A673 (cell line): ENCODE results near the gene MAP4K4. TPM values are rescaled to one million over a fixed set of nuclear protein-coding genes. Genes with fewer than 3 reads are reported as not detected.
"Not testable (repeated sequence)": the region's sequence is repeated elsewhere in the genome, so short reads cannot be mapped to it uniquely, and the experiment has no call there.

ENCODE experiments used
- BruUV-seq: library from RNA; stranded (reverse); fragments of 400-500 nt; replicated peaks from 2 replicates; lab custom pipeline; 2021; lab: Mats Ljungman, UMichigan
- CTCF ChIA-PET: fragments of 300-600 bp; sonication (Branson Sonifier 250); formaldehyde crosslinking; loops from one replicate; lab custom pipeline; 2022; ENCODE audit warnings: antibody characterized with exemption; lab: Charles Lee
- POLR2A ChIA-PET: fragments of 300-600 bp; sonication (Branson Sonifier 250); formaldehyde crosslinking; loops from one replicate; lab custom pipeline; 2022; ENCODE audit warnings: antibody characterized with exemption; ENCODE audit not compliant: low non-redundant PET; lab: Charles Lee
- DNase-seq: peaks from one replicate; pipeline ENCODE4 v3.0.0-alpha.2; 2015; ENCODE audit warnings: low spot score
- H3K27ac ChIP-seq: fragments of 200-600 bp; sonication (generic); 2 replicates; pipeline ENCODE4 v1.5.1; 2016; ENCODE audit warnings: mixed run types, low read depth, mild to moderate bottlenecking, mixed read lengths, antibody characterized with exemption, low read length; ENCODE audit not compliant: poor library complexity, severe bottlenecking
- H3K27me3 ChIP-seq: fragments of 200-600 bp; sonication (generic); replicated peaks from 2 replicates; pipeline ENCODE4 v1.6.1; 2017; ENCODE audit warnings: mixed run types, low read depth, mild to moderate bottlenecking, mixed read lengths, antibody characterized with exemption, low read length; ENCODE audit not compliant: insufficient read depth, poor library complexity
- H3K36me3 ChIP-seq: fragments of 200-600 bp; sonication (generic); 2 replicates; pipeline ENCODE4 v1.6.1; 2016; ENCODE audit warnings: mixed run types, mild to moderate bottlenecking, mixed read lengths, antibody characterized with exemption, low read length; ENCODE audit not compliant: insufficient read depth, poor library complexity, severe bottlenecking
- H3K4me1 ChIP-seq: fragments of 200-600 bp; sonication (generic); 2 replicates; pipeline ENCODE4 v1.6.1; 2017; ENCODE audit warnings: mixed run types, mild to moderate bottlenecking, mixed read lengths, antibody characterized with exemption, low read length; ENCODE audit not compliant: insufficient read depth, poor library complexity, severe bottlenecking
- H3K4me3 ChIP-seq: fragments of 200-600 bp; sonication (generic); 2 replicates; pipeline ENCODE4 v1.5.1; 2016; ENCODE audit warnings: low read depth, mixed run types, mild to moderate bottlenecking, mixed read lengths, low read length; ENCODE audit not compliant: poor library complexity, severe bottlenecking
- H3K9me3 ChIP-seq: fragments of 200-600 bp; sonication (generic); 2 replicates; pipeline ENCODE4 v1.6.1; 2016; ENCODE audit warnings: mixed run types, low read depth, mild to moderate bottlenecking, mixed read lengths, antibody characterized with exemption, low read length; ENCODE audit not compliant: poor library complexity, severe bottlenecking
- CTCF ChIP-seq: fragments of 300-800, 200-600 bp; sonication (generic); conservative IDR thresholded peaks from 2 replicates; pipeline ENCODE4 v1.5.1; 2017; ENCODE audit warnings: low read depth, mild to moderate bottlenecking, antibody characterized with exemption, low read length, moderate library complexity, mixed read lengths
- EZH2 ChIP-seq: fragments of 200-600 bp; sonication (generic); IDR thresholded peaks from 2 replicates; pipeline ENCODE4 v1.6.1; 2017; ENCODE audit warnings: borderline replicate concordance, low read depth, mild to moderate bottlenecking, mixed read lengths, antibody characterized with exemption, low read length; ENCODE audit not compliant: poor library complexity, severe bottlenecking
- intact Hi-C: fragments of 100-400 bp; cut with micrococcal nuclease; formaldehyde crosslinking; loops from one replicate; pipeline ENCODE4 v1.10.0; 2022; ENCODE audit not compliant: unreplicated experiment
- total RNA-seq: library from RNA; stranded (reverse); gene quantifications from 2 replicates; pipeline ENCODE4 v1.2.3, GENCODE V29; 2021

Gene MAP4K4
- total RNA-seq, 1 experiment from 2014 or later: 157 TPM

- CTCF ChIA-PET: no interaction called here
- Histone ChIP-seq H3K4me3 (no peak overlapping the region), H3K27ac (no peak overlapping the region), H3K27me3 (no peaks in the 10 kb centered on the region), H3K9me3 (no peaks in the 10 kb centered on the region), H3K4me1 (no peaks in the 10 kb centered on the region), H3K36me3 (no peaks in the 10 kb centered on the region)
- POLR2A ChIA-PET: no interaction called here
- DNase-seq: no peak
- intact Hi-C loops: no loop called here
- no TSS peak for BruUV-seq
- TF ChIP-seq EZH2 (no peak), CTCF (no peak)
These were observed 233.3 kb downstream of the MAP4K4 start for GRCh38 chr2:101930847-101931246.

- ChIA-PET POLR2A (no interaction called here), CTCF (no interaction called here)
- TF ChIP-seq CTCF (no peak), EZH2 (no peak)
- H3K27me3 ChIP-seq: no peaks in the 10 kb centered on the region
- no peaks in the 10 kb centered on the region for H3K36me3 ChIP-seq
- H3K9me3 ChIP-seq: no peaks in the 10 kb centered on the region
- intact Hi-C loops: no loop called here
- no peak for DNase-seq
- no peaks in the 10 kb centered on the region for H3K4me1 ChIP-seq
- no peak overlapping the region for H3K27ac ChIP-seq
- no peak overlapping the region for H3K4me3 ChIP-seq
- no TSS peak for BruUV-seq
These were observed 233.9 kb downstream of the MAP4K4 start for GRCh38 chr2:101931402-101931801.

- H3K4me3 ChIP-seq, H3K27me3 ChIP-seq, H3K9me3 ChIP-seq, H3K4me1 ChIP-seq, H3K36me3 ChIP-seq, DNase-seq, CTCF ChIA-PET, POLR2A ChIA-PET, BruUV-seq, H3K27ac ChIP-seq, intact Hi-C loops: not testable (repeated sequence)
These were observed 238.3 kb downstream of the MAP4K4 start for GRCh38 chr2:101935764-101936163.

- no peak overlapping the region for H3K4me3 ChIP-seq
- TF ChIP-seq EZH2 (no peak), CTCF (no peak)
- H3K36me3 ChIP-seq: no peaks in the 10 kb centered on the region
- ChIA-PET POLR2A (no interaction called here), CTCF (no interaction called here)
- no peak for DNase-seq
- no peaks in the 10 kb centered on the region for H3K4me1 ChIP-seq
- no peak overlapping the region for H3K27ac ChIP-seq
- H3K9me3 ChIP-seq: no peaks in the 10 kb centered on the region
- intact Hi-C loops: no loop called here
- BruUV-seq: no TSS peak
- no peaks in the 10 kb centered on the region for H3K27me3 ChIP-seq
These were observed 245.3 kb downstream of the MAP4K4 start for GRCh38 chr2:101942851-101943250.
